Measurements from ENCODE around the gene KCND3.
"Not testable (repeated sequence)": the region's sequence is repeated elsewhere in the genome, so short reads cannot be mapped to it uniquely, and the experiment has no call there.

Gene KCND3

GRCh38 chr1:111775966-111776365, 213.5 kb downstream of the KCND3 start:
- no peak for DNase-seq (ENCODE audit: low spot score)

- DNase-seq (ENCODE audit: low spot score), result no peak
These were observed 218.6 kb downstream of the KCND3 start for GRCh38 chr1:111770916-111771315.

GRCh38 chr1:111769517-111770146, 219.8 kb downstream of the KCND3 start:
- peak; percentile 28 for DNase-seq (ENCODE audit: low spot score)

- DNase-seq (ENCODE audit: low spot score), result no peak
These were observed 220.8 kb downstream of the KCND3 start for GRCh38 chr1:111768625-111769024.

GRCh38 chr1:111768023-111768422, 221.4 kb downstream of the KCND3 start:
- DNase-seq (ENCODE audit: low spot score), result no peak

GRCh38 chr1:111762332-111762731, 227.1 kb downstream of the KCND3 start:
- DNase-seq (ENCODE audit: low spot score), result no peak

GRCh38 chr1:111761717-111762116, 227.8 kb downstream of the KCND3 start:
- no peak for DNase-seq (ENCODE audit: low spot score)

GRCh38 chr1:111758373-111758772, 231.1 kb downstream of the KCND3 start:
- DNase-seq (ENCODE audit: low spot score), result no peak

- DNase-seq (ENCODE audit: low spot score), result peak; percentile 19
These were observed 233.3 kb downstream of the KCND3 start for GRCh38 chr1:111756124-111756513.

- DNase-seq (ENCODE audit: low spot score), result peak; percentile 86
These were observed 233.9 kb downstream of the KCND3 start, which contains the start of gene DDX20 for GRCh38 chr1:111755331-111756123. Gene DDX20 (plus strand): TSS chr1:111755901. CDS start chr1:111755925, 24 bp downstream.

GRCh38 chr1:111754984-111755330, 234.5 kb downstream of the KCND3 start:
- peak; percentile 42 for DNase-seq (ENCODE audit: low spot score)

GRCh38 chr1:111751906-111752575, 237.4 kb downstream of the KCND3 start:
- DNase-seq (ENCODE audit: low spot score), result no peak

GRCh38 chr1:111750856-111751255, 238.6 kb downstream of the KCND3 start:
- no peak for DNase-seq (ENCODE audit: low spot score)

- DNase-seq (ENCODE audit: low spot score), result no peak
These were observed 239.8 kb downstream of the KCND3 start for GRCh38 chr1:111749628-111750027.

GRCh38 chr1:111747947-111748346, 241.5 kb downstream of the KCND3 start:
- DNase-seq (ENCODE audit: low spot score), result no peak

GRCh38 chr1:111747282-111747734, 242.2 kb downstream of the KCND3 start:
- DNase-seq (ENCODE audit: low spot score), result peak; percentile 71

- no peak for DNase-seq (ENCODE audit: low spot score)
These were observed 242.9 kb downstream of the KCND3 start for GRCh38 chr1:111746614-111746999.

- DNase-seq (ENCODE audit: low spot score), result no peak
These were observed 243.5 kb downstream of the KCND3 start for GRCh38 chr1:111745675-111746613.

GRCh38 chr1:111743679-111744101, 245.8 kb downstream of the KCND3 start:
- DNase-seq (ENCODE audit: low spot score), result no peak

GRCh38 chr1:111742938-111743549, 246.4 kb downstream of the KCND3 start:
- DNase-seq (ENCODE audit: low spot score), result no peak

GRCh38 chr1:111742292-111742691, 247.2 kb downstream of the KCND3 start:
- DNase-seq (ENCODE audit: low spot score), result not testable (repeated sequence)
